IPS-18c (cell line): Measurements from ENCODE around the gene AATK.
"Not testable (repeated sequence)": the region's sequence is repeated elsewhere in the genome, so short reads cannot be mapped to it uniquely, and the experiment has no call there.

ENCODE experiments used
- H3K4me3 ChIP-seq: 2 replicates; pipeline ENCODE4 v1.7.0; 2013; ENCODE audit warnings: low read depth, mild to moderate bottlenecking, low read length, moderate library complexity; ENCODE audit not compliant: insufficient read depth
- H3K9me3 ChIP-seq: one replicate; pipeline ENCODE4 v1.6.1; 2013; ENCODE audit warnings: mild to moderate bottlenecking, low read length, moderate library complexity; ENCODE audit not compliant: control insufficient read depth, insufficient read depth

The AATK gene

DNA sequence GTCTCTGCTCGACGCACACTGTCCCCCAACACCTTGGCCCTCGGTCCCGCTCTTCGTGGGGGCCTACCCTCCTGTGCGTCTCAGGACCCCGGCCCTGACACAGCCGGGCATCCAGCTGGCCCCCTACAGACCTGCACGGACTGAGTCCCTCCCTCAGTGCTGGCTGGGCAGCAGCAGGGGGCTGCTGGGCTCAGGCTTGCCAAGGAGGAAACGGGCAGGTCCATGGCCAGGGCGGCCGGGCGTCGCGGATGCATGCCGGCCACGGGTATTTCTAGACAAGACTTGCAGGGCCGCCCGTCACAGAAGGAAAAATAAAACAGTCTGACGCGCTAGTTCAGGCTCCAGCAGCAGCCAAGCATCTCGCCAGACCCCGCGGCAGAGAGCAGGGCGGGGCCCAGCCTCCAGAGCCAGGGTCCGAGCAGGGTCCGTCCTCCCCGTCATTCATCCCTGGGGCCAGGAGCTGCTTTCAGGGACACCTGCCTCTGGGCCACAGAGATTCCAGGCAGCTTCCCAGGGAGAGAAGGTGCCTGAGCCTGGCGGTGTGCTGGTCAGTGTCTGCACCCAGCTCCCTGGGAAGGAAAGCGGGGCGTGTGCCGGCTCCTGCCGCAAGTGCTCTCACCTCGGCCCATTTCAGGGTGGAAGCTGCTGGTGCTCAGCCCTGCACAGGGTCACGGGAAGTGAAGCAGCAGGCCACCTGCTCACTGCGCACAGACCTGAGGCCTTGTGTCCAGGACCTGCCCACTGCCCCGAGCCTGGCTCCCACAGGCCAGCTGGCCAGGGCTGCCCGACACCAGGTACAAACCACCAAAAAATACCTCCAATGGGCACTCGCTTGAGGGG lies 8.0 kb downstream of the AATK start:
- no peak overlapping the region for H3K4me3 ChIP-seq
- H3K9me3 ChIP-seq = no peaks in the 10 kb centered on the region

DNA sequence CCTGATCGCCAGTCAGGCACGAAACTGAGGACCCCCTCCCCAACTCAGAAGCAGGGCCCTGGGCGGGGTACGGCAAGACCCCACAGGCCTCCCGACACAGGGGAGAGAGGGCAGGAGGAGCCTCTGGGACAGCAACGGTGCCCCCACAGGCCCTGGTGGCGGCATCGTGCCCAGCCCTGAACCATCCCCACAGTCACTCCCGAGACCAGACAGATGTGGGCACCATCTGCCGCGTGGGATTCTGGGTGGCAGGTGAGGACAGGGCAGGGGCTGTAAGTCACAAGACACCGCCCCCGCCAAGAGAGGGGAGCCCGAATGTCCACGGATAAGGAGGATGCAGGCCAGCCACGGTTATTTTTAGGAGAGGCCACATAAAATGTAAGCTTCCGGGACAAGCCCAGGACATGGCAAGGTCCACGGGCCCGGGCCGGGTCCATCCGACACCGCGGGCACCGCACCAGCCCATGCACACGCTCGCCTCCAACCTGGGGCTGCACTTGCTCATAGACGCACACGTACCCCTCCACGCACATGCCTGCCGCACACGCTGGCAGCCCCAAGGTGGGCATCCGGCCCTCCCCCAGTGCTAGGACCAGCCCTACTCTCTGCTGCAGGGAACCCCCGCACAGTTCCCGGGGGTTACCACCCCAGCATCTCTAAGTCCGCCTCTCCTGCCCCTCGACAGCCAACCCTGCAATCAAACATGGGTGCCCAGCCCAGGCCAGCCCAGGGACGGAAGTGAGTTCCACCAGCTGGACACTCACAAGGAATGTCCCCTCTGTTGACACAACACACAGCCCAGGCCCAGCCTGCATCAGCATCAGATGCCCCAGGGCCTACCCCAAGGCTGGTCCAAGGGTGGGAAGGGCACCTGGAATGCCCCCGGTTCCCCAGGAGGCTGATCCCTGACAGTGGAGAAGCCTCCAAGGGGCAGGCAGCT lies 8.9 kb downstream of the AATK start:
- Histone ChIP-seq H3K9me3 (no peaks in the 10 kb centered on the region), H3K4me3 (no peak overlapping the region)

DNA sequence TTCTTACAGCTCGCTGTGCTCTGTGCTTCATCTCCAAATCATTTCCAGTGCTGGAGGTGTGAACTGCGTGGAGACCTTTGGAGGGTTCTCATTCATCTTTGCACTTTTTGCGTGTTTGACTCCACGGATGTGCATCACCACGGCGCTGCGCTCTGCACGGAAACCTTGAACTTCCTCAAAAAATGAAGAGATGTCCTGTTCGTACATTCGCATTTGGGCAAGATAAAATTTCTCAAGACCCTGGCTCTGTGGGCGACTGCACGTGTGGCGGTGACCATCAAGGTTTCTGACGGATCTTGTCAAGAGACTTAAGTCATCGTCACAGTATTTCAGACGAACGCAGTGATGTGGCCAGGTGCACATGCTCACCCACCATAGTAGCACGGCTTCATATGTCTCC lies 11.1 kb downstream of the AATK start:
- H3K4me3 ChIP-seq = no peak overlapping the region
- no peaks in the 10 kb centered on the region for H3K9me3 ChIP-seq

DNA sequence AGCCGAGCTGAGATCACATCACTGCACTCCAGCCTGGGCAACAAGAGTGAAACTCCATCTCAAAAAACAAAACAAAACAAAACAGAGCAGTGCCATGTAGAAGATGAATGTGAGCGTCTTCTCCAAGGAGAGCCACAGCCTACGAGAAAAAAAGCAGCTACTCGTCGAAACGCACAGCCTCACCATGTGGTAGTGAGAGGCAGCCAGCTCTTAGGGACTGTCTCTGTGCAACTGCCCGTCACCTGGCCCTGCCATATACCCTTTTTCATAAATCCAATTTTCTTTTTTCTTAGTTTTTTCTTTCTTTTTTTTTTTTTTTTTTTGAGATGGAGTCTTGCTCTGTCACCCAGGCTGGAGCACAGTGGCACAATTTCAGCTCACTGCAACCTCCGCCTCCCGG lies 12.0 kb downstream of the AATK start:
- not testable (repeated sequence) for H3K4me3 ChIP-seq, H3K9me3 ChIP-seq

DNA sequence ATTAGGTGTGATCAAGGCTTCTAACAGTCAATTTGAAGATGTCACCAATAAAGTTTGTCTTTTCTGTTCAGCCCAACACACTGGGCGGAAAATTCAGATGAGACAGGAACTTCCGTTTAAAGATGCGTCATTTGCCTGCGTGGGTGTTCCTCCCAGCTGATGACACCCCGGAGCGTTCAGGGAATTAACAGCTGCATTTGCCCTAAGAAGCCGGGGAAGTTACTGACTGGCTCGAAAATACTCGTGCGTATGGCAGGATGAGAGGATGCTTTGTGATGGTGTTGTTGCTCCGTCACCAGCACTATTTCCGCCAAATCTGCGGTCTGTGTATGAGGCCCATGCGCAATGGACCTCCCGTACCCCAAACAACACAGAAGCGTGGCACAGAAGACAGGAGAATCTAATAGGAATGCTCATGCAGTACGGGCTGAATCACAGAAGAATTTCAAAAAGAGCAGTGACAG lies 12.6 kb downstream of the AATK start:
- Histone ChIP-seq H3K9me3 (no peaks in the 10 kb centered on the region), H3K4me3 (no peak overlapping the region)

DNA sequence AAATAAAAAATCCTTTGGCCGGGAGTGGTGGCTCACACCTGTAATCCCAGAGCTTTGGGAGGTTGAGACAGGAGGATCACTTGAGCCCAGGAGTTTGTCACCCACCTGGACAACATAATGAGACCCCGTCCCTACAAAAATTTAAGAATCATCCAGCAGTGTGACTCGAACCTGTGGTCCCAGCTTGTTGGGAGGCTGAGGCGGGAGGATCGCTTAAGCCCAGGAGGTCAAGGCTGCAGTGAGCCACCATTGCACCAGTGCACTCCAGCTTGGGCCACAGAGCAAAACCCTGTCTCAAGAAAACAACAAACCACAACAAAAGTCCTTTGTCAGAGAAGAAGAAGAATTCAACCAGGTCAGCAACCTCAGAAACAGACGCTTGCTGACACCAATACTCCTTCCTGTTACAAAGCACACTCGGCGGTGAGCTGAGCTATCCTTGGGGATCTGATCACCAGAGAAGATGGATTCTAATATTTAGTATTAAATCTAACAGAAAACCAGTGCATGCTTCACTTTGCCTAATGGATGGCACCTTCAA lies 13.7 kb downstream of the AATK start:
- H3K4me3 ChIP-seq = no peak overlapping the region
- H3K9me3 ChIP-seq = no peaks in the 10 kb centered on the region

DNA sequence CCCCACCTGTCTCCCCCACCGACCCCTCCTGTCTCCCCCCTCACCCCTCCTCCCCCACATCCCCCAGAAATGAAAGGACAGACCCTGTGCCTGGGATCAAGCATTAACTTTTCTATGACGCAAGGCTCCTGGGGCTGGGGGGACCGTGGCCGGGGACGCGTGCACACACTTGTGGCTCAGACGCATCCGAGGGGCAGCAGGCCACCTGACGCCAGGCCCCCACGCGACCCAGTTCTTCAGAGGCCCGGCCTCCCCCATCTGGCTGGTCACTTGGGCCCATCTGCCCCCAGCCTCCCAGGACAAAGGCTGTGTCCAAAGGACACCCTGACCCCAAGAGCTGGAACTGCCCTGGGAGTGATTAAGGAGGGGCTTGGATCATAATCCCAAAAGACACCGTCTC lies 14.7 kb downstream of the AATK start:
- no peaks in the 10 kb centered on the region for H3K9me3 ChIP-seq
- H3K4me3 ChIP-seq = no peak overlapping the region

DNA sequence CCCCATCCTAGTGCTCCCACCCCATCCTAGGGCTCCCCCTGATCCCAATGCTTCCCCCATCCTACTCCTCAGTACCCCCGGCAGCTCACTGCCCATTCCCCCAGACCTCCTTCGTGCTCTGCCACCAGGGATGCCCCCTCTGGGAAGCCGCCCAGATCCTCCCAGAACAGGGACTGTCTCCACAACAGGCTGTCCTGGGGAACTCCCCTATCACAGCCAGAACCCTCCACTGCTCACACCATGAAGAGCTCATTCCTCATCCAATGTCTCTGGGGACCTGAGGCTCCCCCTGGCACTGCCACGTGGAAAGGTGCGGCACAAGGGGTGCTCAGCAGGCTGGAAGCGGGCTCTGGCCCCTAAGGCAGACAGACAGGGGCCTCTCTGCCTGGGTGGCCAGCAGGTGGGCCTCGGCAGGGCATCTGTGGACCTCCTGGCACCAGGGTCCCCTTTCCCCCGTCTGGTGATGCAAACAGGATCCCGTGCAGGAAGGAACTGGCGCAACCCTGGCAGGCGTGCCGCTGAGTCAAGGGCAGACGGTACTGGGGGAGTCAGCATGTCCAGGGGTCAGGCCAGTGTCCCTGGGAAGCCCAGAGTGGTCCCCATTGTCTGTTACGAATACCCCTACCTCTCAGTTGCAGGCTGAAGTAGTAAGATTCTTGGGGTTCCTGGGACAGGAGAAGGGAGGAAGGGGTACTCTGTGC lies 15.5 kb downstream of the AATK start:
- Histone ChIP-seq H3K4me3 (no peak overlapping the region), H3K9me3 (no peaks in the 10 kb centered on the region)

DNA sequence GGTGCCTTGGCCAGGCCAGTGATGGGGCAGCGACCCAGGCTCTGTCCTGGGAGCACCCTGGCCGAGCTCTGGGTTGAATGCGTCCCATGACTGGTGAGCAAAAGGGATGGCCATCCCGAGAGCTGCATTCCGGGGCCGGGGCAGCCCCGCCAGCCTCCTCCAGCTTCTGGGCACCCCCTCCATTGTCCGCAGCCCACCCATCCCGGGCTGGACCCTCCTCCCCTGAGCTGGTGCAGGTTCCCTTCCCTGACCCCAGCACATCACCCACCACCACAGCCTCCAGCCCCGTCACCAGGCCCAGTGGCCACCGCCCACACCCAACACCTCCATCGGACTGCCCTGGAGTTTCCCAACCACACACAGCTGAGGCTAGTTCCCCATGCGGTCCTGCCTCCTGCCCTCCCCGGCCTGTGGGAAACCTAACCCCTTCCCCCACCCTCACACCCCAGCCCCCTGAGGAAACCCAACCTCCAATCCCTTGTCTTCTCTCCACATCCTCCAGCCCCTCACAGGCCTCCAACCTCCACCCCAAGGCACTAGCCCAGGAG lies 17.0 kb downstream of the AATK start:
- Histone ChIP-seq H3K9me3 (no peaks in the 10 kb centered on the region), H3K4me3 (no peak overlapping the region)

DNA sequence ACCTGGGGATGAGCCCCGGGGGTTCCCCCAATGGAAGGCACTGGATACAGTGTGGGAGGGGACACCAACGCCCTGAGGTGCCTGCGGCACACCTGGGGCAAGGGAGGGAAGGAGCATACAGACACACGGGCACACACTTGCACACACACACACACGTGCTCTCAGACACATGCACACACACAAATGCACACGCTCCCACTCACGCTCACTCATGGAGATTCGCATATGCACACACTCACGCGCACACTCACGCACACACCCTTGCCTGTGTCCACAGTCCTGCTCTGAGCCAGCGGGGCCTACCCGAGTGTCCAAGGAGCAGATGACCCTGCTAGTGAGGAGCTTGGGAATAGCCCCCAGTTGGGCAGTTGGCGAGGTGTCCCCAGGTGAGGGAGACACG lies 17.4 kb downstream of the AATK start:
- H3K4me3 ChIP-seq = no peak overlapping the region
- no peaks in the 10 kb centered on the region for H3K9me3 ChIP-seq

DNA sequence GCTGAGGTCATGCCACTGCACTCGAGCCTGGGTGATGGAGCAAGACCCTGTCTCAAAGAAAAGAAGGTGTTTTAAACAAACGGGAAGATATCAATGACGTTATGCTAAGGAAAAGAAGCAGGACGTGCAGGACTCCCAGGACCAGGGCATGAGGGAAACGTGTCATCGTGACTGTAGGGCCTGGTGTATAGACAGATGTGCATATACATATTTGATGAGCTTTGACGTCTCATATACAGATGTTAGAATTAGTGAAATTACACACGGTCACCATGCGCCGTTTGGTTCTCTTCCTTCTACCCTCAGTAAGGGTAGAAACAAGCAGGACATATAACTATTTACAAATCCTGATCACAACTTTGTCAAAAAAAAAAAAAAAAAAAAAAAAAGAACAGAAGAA lies 18.3 kb downstream of the AATK start:
- Histone ChIP-seq H3K4me3 (no peak overlapping the region), H3K9me3 (no peaks in the 10 kb centered on the region)

DNA sequence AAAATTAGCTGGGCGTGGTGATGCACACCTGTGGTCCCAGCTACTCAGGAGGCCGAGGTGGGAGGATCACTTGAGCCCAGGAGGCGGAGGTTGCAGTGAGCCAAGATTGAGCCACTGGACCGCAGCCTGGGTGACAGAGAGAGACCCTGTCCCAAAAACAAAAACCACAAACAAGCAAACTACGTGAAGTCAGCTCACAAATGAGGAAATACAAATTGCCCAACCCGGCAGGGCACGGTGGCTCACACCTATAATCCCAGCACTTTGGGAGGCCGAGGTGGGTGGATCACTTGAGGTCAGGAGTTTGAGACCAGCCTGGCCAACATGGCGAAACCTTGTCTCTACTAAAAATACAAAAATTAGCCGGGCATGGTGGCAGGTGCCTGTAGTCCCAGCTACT lies 19.8 kb downstream of the AATK start:
- not testable (repeated sequence) for H3K4me3 ChIP-seq, H3K9me3 ChIP-seq

DNA sequence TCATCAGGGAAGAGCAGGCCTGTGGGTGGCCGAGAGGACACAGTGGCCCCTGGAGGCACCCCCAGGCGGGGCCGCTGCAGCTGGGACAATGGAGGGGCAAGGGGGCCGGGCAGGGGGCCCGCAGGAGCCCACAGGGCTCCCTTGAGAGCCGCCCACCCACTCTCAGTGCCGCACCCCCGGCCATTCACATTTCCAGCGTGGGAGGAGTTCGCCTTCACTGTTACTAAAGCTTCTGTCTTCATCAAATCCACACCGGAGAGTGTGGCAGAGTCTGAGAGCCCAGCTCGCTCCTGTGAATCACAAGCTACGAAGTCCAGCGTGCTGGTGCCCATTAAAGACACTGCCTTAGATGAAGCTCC lies 21.6 kb downstream of the AATK start:
- no peaks in the 10 kb centered on the region for H3K9me3 ChIP-seq
- no peak overlapping the region for H3K4me3 ChIP-seq

DNA sequence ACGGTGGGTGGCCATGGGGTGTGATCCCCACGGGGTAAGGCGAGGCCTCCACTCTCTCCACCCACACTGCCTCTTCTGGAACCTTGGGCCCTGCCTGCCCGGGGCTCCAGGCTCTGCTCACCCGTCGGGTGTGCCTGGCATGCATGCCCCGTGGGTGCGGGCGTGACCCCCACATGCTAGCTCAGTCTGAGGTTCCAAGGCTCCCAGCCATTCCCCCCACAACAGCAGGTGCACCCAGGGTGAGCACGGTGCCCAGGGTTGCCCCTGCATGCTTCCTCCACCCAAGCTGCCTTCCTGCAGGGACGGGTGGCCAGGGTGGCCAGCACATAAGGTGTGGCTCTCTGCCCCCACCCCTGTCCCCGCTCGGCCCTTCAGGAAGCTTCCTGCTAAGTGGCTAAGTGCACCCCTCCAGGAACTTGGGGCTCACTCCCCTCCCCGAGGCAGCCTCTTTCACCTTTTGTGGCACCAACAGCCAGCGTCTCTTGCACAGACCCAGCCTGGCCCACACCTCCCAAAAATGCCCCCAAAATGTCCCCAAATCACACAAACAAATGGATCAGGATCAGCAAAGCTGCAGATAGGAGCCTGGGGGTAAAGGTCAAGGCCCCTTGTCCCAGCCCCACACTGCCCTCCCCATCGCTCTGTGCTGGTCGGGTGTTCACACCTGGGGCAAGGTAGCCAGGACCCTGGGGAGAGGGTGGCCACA lies 22.2 kb downstream of the AATK start:
- Histone ChIP-seq H3K4me3 (no peak overlapping the region), H3K9me3 (no peaks in the 10 kb centered on the region)

DNA sequence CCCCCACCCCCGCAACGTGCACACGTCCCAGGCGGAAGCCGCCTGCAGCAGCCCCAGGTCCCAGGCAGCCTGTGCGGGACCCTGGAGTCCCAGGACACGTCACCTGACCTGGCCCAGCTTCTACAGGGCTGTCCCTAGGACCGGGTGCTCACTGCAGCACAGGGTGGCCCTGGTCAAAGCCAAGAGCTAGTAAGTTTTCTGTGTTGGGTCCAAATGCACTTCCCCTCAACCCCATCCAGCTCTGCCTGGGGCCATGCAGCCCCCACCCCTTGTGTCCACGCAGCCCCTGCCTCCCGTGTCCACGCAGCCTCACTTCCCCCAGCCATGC lies 22.9 kb downstream of the AATK start:
- H3K4me3 ChIP-seq = no peak overlapping the region
- H3K9me3 ChIP-seq = no peaks in the 10 kb centered on the region

DNA sequence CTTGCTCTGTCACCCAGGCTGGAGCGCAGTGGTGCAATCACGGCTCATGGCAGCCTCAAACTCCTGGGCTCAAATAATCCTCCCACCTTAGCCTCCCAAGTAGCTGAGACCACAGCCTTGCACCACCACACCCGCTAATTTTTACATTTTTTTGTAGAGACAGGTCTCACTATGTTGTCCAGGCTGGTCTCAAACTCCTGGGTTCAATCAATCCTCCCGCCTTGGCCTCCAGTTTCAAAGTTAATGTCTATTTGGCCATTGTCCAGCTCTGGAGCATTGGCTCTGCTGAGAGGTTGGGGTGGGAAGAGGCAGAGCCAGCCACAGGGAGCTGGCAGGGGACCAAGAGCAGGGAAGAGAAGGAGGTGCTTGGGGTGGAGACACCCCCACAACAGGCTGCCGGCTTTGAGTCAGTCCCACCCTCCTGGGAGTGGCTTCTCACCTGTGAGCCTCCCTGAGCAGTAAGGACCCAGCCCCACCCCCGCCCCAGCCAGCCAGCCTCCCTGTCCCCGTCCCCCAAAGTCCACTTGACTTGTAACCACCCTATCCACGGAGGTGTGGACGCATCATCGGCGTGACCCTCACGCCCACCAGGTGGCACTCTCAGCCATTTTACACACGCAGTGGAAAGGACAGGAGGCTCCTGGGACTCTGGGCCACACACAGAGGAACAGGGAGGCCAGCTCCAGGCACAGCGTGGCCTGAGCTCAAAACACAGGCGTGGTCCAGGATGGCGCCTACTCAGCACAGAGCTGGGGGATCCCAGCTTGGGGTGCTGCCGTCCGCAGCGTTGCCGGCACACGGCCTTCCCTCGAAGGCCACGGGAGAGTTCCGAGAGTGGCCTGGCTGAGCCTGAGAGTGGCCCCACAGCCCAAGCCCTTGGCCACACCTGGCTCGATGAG lies 23.5 kb downstream of the AATK start:
- Histone ChIP-seq H3K4me3 (no peak overlapping the region), H3K9me3 (no peaks in the 10 kb centered on the region)
